ENCODE results near the gene DMPK.
A peak's percentile ranks its signal among the peaks of the same experiment; 100 is the strongest.
"Not testable (repeated sequence)": the region's sequence is repeated elsewhere in the genome, so short reads cannot be mapped to it uniquely, and the experiment has no call there.

DMPK gene

GRCh38 chr19:45733160-45733810, 49.0 kb downstream of the DMPK start, which contains the start of gene MEIOSIN:
Gene MEIOSIN (plus strand): TSS chr19:45733439. CDS start chr19:45735377, 1,938 bp downstream.
- no peak for DNase-seq

- peak; percentile 96 to 97 for DNase-seq
Observed at GRCh38 chr19:45730368-45731288, 51.7 kb downstream of the DMPK start, which contains the start of gene FBXO46. Gene FBXO46 (minus strand): TSS chr19:45730896. CDS start chr19:45713495, 17,401 bp downstream.

GRCh38 chr19:45729800-45730290, 52.4 kb downstream of the DMPK start:
- DNase-seq = peak in 1 of 2 donors; percentile 25

- DNase-seq = not testable (repeated sequence)
Observed at GRCh38 chr19:45728683-45729082, 53.6 kb downstream of the DMPK start.

GRCh38 chr19:45720065-45720464, 62.2 kb downstream of the DMPK start:
- DNase-seq = not testable (repeated sequence)

Measured in inflammatory macrophage treated with lipopolysaccharide for 1 hour (primary cell).